CD4-positive, alpha-beta T cell treated with Interleukin-17A for 1 hour (primary cell): ENCODE measurements around the gene AGAP3.

ENCODE experiments used
- DNase-seq: peaks from one replicate; pipeline ENCODE4 v3.0.0-alpha.2; 2020

The AGAP3 gene

GRCh38 chr7:151125470-151125845 is 39.2 kb downstream of the AGAP3 start:
- DNase-seq = no peak

- no peak for DNase-seq
Observed at GRCh38 chr7:151125846-151126481, 39.7 kb downstream of the AGAP3 start.

DNA sequence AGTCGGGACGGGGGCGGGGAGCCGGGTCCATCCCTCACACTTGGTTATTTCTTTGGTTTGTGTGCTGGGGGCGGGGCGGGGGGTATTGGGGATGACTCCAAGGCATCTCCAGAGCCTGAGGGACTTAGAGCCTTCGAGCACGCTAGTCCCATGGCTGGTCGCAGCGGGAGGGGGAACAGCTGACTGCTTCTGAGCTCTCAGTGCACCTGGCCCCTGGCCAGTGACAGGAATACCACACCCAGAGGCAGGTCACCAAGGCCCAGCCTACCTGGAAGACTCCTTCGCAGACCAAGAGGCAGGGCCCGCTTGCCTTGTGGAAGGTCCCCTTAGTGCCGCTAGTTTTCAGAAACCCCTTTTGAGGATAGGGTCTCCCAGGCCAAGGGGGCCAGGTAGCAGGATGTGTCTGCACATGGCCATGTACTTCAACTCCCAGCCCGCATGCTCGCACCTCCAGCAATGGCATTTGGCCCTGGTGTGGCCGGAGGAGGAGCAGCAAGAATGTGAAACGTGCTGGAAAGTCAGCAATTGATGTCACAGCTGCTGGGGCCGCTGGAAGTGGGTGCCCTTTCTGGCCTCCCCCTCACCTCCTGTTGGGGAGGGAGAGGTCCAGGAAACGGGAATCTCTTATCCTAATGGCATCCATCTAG is 40.3 kb downstream of the AGAP3 start:
- DNase-seq = no peak

- DNase-seq = no peak
Observed at GRCh38 chr7:151128144-151128543, 41.9 kb downstream of the AGAP3 start.

DNA sequence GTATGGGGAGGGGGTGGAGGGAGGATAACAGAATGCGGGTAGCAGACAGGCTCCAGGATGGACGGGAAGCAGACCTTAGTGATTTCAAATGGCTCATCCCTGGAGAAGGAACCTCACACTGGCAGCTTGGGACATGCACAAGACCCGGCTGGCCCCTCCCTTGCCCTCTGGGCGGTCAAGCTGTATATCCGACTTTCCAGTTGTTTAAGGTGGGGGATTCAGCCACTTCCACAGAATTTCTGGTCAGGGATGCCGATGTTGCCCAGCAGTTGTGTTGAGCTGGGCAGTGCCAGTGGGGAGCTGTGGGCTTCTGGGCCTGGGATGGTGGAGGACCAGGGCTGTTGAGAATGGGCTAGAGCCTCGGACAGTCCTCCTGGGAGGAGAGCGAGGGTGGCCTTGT is 42.4 kb downstream of the AGAP3 start:
- no peak for DNase-seq

DNA sequence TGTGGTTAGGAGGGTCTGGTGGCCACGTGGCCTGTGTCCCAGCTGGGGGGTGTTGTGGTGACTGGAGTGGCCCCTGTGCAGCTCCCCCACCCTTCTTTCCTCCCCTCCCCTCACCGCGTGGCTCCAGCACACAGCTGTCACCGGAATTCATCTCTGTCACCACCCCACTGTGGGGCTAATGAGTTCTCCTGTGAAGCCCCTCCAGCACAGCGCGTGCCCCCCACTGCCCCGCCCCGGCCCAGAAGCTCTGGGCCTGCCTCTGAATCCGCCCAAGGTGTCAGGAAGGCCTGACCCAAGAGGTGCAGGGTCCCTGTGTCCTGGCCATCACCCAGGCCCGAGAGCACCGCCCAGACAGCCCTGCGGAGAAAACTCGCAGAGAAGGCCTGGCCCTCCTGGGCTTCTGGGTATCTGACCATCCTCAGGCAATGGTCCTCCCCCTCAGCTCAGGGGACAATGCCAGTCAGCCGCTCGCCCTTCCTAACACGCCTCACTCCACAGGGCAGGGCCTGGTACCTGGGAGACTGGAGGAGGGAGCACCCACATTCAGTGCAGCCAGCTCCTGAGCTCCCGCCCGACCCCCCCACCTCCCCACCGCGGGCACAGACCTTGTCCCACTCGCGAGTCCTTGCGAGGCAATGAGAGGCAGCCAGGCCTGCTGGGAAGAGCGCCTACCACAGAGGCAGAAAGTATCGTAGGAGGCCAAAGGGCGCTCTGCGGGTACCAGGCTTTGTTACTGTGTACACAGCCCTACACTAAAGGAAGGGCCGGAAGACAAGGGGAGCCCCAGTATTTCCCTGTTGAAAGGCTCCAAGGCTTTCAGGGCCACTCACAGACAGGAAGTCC is 43.1 kb downstream of the AGAP3 start:
- no peak for DNase-seq

- DNase-seq = no peak
Observed at GRCh38 chr7:151129960-151130591, 43.8 kb downstream of the AGAP3 start.

DNA sequence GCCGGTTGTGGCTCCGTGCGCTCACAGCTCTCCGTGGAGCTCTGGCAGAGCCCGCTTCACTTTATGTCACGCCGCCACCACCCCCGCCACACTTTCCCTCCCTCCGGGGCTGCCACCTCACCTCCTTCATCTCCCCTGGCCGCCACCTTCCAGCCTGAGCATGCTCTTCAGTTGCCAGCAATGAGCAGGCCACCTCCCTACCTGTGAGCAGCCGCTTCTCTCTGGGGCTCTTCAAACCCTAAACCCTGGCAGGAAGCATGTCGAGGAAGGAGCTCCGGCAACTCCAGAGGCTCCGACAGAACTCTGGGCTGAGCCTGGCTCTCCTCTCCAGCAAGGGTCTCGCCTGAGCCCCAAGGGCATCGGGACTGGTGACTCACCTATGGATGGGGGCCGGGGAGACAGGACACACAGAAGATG is 44.5 kb downstream of the AGAP3 start:
- no peak for DNase-seq

- no peak for DNase-seq
Observed at GRCh38 chr7:151131224-151131591, 44.9 kb downstream of the AGAP3 start.

- DNase-seq = no peak
Observed at GRCh38 chr7:151131592-151132293, 45.5 kb downstream of the AGAP3 start.

- no peak for DNase-seq
Observed at GRCh38 chr7:151132461-151133205, 46.4 kb downstream of the AGAP3 start.

- no peak for DNase-seq
Observed at GRCh38 chr7:151133266-151133985, 47.2 kb downstream of the AGAP3 start.

- DNase-seq = no peak
Observed at GRCh38 chr7:151133986-151134742, 47.9 kb downstream of the AGAP3 start.

DNA sequence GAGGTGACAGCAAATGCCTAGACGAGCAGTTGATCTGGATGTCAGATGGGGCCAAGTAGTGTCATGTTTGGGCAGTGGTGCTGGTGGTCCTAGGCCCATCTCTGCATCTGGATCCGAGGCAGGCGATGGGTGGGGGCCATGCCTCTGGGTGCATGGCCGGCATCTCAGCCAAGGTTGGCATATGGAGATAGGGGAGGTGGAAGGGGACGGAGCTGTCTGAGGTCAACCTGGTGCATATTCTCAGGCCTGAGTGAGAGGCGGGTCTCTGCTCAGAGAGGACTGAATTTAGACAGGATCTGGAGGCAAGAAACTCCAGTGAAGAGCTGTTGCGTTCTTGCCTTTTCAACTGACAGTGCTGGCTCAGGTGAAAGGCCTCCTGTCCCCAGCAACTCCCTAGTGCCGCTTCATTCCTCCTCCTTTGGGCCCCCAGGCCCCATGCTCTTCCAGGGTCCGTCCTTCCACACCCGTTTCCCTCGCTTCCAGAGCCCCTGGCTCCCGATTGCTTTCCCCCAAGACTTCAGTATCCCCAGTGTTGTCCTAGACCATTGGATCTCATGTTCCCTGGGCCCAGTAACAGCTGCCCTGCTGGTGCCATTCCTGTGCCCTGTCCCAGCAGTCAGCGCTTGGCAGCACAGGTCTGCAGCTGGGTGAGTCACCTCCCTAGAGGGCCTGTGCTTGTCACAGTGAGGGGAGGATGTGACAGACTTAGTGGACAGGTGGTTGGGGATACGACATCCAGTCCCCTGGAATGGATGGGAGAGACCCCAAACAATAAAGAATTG is 48.7 kb downstream of the AGAP3 start:
- no peak for DNase-seq

DNA sequence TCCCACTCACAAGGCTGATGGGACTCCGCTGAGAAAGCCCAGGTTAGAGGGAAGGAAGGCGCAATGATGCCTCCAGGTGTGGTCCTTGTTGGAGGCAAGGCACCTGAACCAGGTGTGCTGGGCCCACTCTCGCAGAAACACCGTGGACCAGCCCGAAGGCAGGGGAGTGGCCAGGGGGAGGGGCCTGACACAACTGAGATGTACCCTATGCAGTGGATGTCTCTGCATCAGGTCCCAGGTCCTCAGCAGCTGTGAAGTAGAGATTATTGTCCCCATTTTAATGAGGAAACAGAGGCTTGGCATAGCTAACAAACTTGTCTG is 49.2 kb downstream of the AGAP3 start:
- no peak for DNase-seq

DNA sequence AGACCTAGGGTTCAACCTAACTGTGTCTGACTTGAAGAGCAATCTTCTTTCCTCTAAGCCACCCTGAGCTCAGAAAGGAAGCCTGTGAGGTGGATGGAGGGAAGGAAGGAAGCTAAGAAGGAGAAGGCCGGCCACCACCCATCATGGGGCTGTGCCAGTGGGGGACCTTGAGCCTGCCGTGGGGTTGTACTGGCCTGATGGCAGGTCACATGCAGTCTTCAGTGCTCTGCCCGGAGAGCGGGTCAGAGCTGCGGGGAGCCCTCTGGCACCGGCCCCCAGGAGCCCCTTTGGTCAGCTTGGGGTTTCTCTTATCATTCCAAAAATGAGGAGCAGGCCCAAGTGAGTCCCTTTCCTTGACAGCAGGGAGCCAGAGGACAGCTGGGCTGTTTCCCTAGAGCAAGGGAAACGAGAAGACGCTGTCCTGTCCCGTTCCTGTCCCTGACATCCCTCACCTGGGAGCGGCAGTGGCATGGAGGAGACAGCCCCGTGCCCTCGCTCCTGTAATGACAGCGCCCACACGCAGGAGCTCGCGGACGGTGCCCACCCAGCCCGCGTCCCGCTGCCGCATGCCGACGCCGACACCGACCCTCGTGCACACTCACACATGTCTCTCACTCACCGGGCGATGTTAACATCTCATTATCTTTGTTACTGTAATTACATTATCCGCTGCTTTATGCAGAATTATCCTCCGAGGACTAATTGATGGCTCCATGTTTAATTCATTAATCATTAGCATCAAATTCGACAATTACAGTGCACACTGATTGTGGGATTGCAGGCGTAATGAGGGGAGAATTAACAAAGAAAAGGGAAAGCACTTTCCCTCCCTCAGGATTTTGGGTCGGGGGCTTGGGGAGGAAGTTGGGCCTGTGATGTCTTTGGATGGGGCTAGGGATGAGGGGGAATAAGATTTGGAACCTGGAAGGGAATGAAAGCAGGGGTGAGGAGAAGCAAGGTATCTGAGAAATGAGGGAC is 49.9 kb downstream of the AGAP3 start:
- no peak for DNase-seq

GRCh38 chr7:151137076-151137675 is 50.9 kb downstream of the AGAP3 start:
- no peak for DNase-seq

DNA sequence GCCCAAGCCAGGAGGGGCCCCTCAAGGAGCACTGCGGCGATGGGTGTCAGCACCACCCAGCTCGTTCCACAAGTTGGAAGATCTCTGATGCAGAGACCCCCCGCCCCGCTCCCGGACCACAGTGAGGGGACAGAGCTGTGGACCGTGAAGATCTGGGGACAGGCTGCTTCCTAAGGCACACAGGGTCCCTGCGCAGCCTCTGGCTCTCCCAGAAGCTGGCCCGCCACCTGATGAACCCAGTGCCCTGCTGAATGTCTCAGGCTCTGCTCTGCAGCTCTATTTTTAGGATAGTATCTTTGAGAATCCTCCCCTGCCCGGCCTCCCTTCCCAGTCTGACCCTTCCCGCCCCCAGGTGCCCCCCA is 51.5 kb downstream of the AGAP3 start:
- DNase-seq = no peak
